Prostate gland (tissue), 2 donors: ENCODE measurements around the gene LPP.

ENCODE experiments used
- CTCF ChIP-seq, 4 experiments: fragments of 200-600 bp in 2 of 4; fragments of 450-650 bp in 2 of 4; sonication (generic) in 2 of 4; IDR thresholded peaks; 1 replicate in 3 of 4; 2 replicates in 1 of 4; pipeline ENCODE4 v1.5.1; 2016 to 2019; ENCODE audit warnings: antibody characterized with exemption in 4 of 4, mild to moderate bottlenecking in 2 of 4, moderate library complexity in 2 of 4
- POLR2AphosphoS5 ChIP-seq: sonication (generic); formaldehyde crosslinking; IDR thresholded peaks from one replicate; pipeline ENCODE4 v1.6.1; 2017; ENCODE audit warnings: antibody characterized with exemption

- TF ChIP-seq CTCF (IDR thresholded peaks at IDR 0.05) = no peak
- TF ChIP-seq POLR2AphosphoS5 = no peak
These were observed 30.6 kb upstream of the LPP start for GRCh38 chr3:188123170-188123905.
